ENCODE data around the gene MIER2.
"Not testable (repeated sequence)": the region's sequence is repeated elsewhere in the genome, so short reads cannot be mapped to it uniquely, and the experiment has no call there.

The MIER2 gene

GRCh38 chr19:281156-281853, 63.3 kb downstream of the MIER2 start:
- no peak for DNase-seq (ENCODE audit: low spot score)

GRCh38 chr19:280541-281009, 64.0 kb downstream of the MIER2 start:
- DNase-seq (ENCODE audit: low spot score), result no peak

- no peak for DNase-seq (ENCODE audit: low spot score)
Observed at GRCh38 chr19:279656-280055, 64.9 kb downstream of the MIER2 start.

GRCh38 chr19:279231-279630, 65.4 kb downstream of the MIER2 start:
- no peak for DNase-seq (ENCODE audit: low spot score)

- DNase-seq (ENCODE audit: low spot score), result no peak
Observed at GRCh38 chr19:277581-278165, 66.9 kb downstream of the MIER2 start.

- DNase-seq (ENCODE audit: low spot score), result no peak
Observed at GRCh38 chr19:277131-277530, 67.5 kb downstream of the MIER2 start.

- no peak for DNase-seq (ENCODE audit: low spot score)
Observed at GRCh38 chr19:275958-276646, 68.5 kb downstream of the MIER2 start.

- no peak for DNase-seq (ENCODE audit: low spot score)
Observed at GRCh38 chr19:275000-275399, 69.6 kb downstream of the MIER2 start.

GRCh38 chr19:273393-273792, 71.2 kb downstream of the MIER2 start:
- no peak for DNase-seq (ENCODE audit: low spot score)

- no peak for DNase-seq (ENCODE audit: low spot score)
Observed at GRCh38 chr19:271856-272255, 72.7 kb downstream of the MIER2 start.

- not testable (repeated sequence) for DNase-seq (ENCODE audit: low spot score)
Observed at GRCh38 chr19:270766-271318, 73.8 kb downstream of the MIER2 start.

GRCh38 chr19:269241-269640, 75.4 kb downstream of the MIER2 start:
- DNase-seq (ENCODE audit: low spot score), result no peak

- DNase-seq (ENCODE audit: low spot score), result no peak
Observed at GRCh38 chr19:262125-262524, 82.5 kb downstream of the MIER2 start.

GRCh38 chr19:256804-257203, 87.8 kb downstream of the MIER2 start:
- DNase-seq (ENCODE audit: low spot score), result not testable (repeated sequence)

Measured in HuH-7 (cell line).